K562 (cell line): ENCODE data around the gene SLC5A2. TPM values are rescaled to one million over a fixed set of nuclear protein-coding genes. Genes with fewer than 3 reads are reported as not detected.

ENCODE experiments used
- HIVEP1 ChIP-seq: fragments of 250-450 bp; sonication (Bioruptor Pico); IDR thresholded peaks from 2 replicates; pipeline ENCODE4 v1.4.0; 2020; ENCODE audit warnings: mild to moderate bottlenecking
- MCM7 ChIP-seq, 2 experiments: fragments of 450-650 bp; IDR thresholded peaks; 2 replicates each; pipeline ENCODE4 v1.6.1; 2016 to 2018
- NEUROD1 ChIP-seq: fragments of 150-350 bp; IDR thresholded peaks from 2 replicates; pipeline ENCODE4 v1.6.1; 2014; ENCODE audit warnings: borderline replicate concordance, low read length, low read depth; ENCODE audit not compliant: partially characterized antibody
- PHF21A ChIP-seq: fragments of 450-650 bp; IDR thresholded peaks from 2 replicates; pipeline ENCODE4 v1.6.1; 2017; ENCODE audit warnings: low read depth, borderline replicate concordance
- PTBP1 ChIP-seq: fragments of 200-400 bp; formaldehyde crosslinking; IDR thresholded peaks from 2 replicates; pipeline ENCODE4 v1.6.1; 2017; ENCODE audit warnings: low read depth, low read length
- SIN3A ChIP-seq, 2 experiments: fragments of 150-350 bp in 1 of 2; IDR thresholded peaks; 2 replicates each; pipeline ENCODE4 v1.6.1; 2011 to 2016; ENCODE audit warnings: borderline replicate concordance in 2 of 2, low read depth in 2 of 2, low read length in 2 of 2, mild to moderate bottlenecking in 2 of 2, moderate library complexity in 2 of 2; ENCODE audit not compliant: control insufficient read depth in 1 of 2
- SRF ChIP-seq, 2 experiments: fragments of 250-450, 450-650 bp in 1 of 2; sonication (Bioruptor Pico) in 1 of 2; sonication (generic) in 1 of 2; formaldehyde crosslinking; IDR thresholded peaks; 2 replicates each; pipeline versions ENCODE4 v1.5.0 to v1.5.1; 2020 to 2022; ENCODE audit warnings: mild to moderate bottlenecking in 1 of 2, missing genetic modification reagents in 1 of 2
- STAG1 ChIP-seq: sonication (generic); formaldehyde crosslinking; IDR thresholded peaks from 2 replicates; pipeline ENCODE4 v1.5.0; 2020; ENCODE audit warnings: missing genetic modification reagents, borderline replicate concordance
- U2AF2 ChIP-seq: fragments of 200-400 bp; formaldehyde crosslinking; optimal IDR thresholded peaks from 2 replicates; pipeline ENCODE3; 2017; ENCODE audit warnings: low read depth, mild to moderate bottlenecking, low read length
- ZKSCAN1 ChIP-seq: fragments of 150-350 bp; IDR thresholded peaks from 2 replicates; pipeline ENCODE4 v1.6.1; 2016; ENCODE audit warnings: low read depth, low read length
- ZNF232 ChIP-seq: sonication (generic); formaldehyde crosslinking; IDR thresholded peaks from 2 replicates; pipeline ENCODE4 v1.8.0; 2022; ENCODE audit warnings: mild to moderate bottlenecking, missing genetic modification reagents
- ZNF3 ChIP-seq: fragments of 250-450 bp; sonication (Bioruptor Pico); IDR thresholded peaks from 2 replicates; pipeline ENCODE4 v1.5.0; 2021; ENCODE audit warnings: mild to moderate bottlenecking, moderate library complexity
- ZNF318 ChIP-seq, 2 experiments: fragments of 450-650 bp; IDR thresholded peaks; 2 replicates each; pipeline ENCODE4 v1.6.1; 2016; ENCODE audit warnings: mild to moderate bottlenecking in 2 of 2, borderline replicate concordance in 1 of 2, low read depth in 1 of 2, moderate library complexity in 1 of 2
- ZNF408 ChIP-seq: fragments of 250-450 bp; sonication (Bioruptor Pico); IDR thresholded peaks from 2 replicates; pipeline ENCODE4 v1.4.0; 2020; ENCODE audit warnings: low read depth, mild to moderate bottlenecking, moderate library complexity
- ZNF644 ChIP-seq: fragments of 200-800 bp; sonication (Bioruptor generic); IDR thresholded peaks from 2 replicates; pipeline ENCODE4 v1.6.1; 2016; ENCODE audit warnings: low read depth, missing genetic modification characterization, missing compliant biosample characterization
- ZSCAN32 ChIP-seq: fragments of 450-650 bp; formaldehyde crosslinking; IDR thresholded peaks from 2 replicates; pipeline ENCODE4 v1.4.0; 2020; ENCODE audit warnings: mild to moderate bottlenecking, moderate library complexity
- polyA plus RNA-seq, 8 experiments: library from polyadenylated mRNA; depleted of rRNA in 4 of 8; stranded (reverse) in 5 of 8; unstranded in 3 of 8; fragments of >200 nt; fragmentation: Nextera tagmentation in 2 of 8; fragmentation: Illumina TruSeq in 1 of 8; extraction: Ambion mirVana in 2 of 8; extraction: Trizol in 1 of 8; gene quantifications; 2 replicates each; pipeline versions ENCODE4 v1.2.1 to v1.2.3, GENCODE V29; 2011 to 2014; ENCODE audit warnings: inconsistent platforms in 1 of 8, missing spikeins in 1 of 8
- total RNA-seq, 7 experiments: library from RNA; depleted of rRNA in 6 of 7; stranded (reverse); fragments of >200 nt in 6 of 7; fragmentation: Illumina TruSeq in 2 of 7; extraction: Trizol in 2 of 7; gene quantifications; 2 replicates each; pipeline versions ENCODE4 v1.2.1 to v1.2.3, GENCODE V29; 2011 to 2021; ENCODE audit warnings: low replicate concordance in 1 of 7
- TF ChIP-seq, protein P1 (sequence below), 2 experiments: fragments of 200-800 bp in 1 of 2; sonication (Bioruptor generic) in 1 of 2; sonication (generic) in 1 of 2; formaldehyde crosslinking in 1 of 2; IDR thresholded peaks in 1 of 2; conservative IDR thresholded peaks in 1 of 2; 2 replicates each; pipeline versions ENCODE4 v1.5.0 to v1.6.1; 2016 to 2020; ENCODE audit warnings: missing compliant biosample characterization in 1 of 2, missing genetic modification characterization in 1 of 2, missing genetic modification reagents in 1 of 2

Gene SLC5A2
- total and polyA plus RNA-seq, 9 of the 15 experiments (the other 6 are each of a cell fraction or from before 2014, with no cell fraction given) = 0.07 to 2.7 (median 2.2) TPM; not detected in 6

- TF ChIP-seq PHF21A (no peak), ZNF408 (CRISPR knock-in tag) (no peak), HIVEP1 (no peak), NEUROD1 (no peak), ZNF232 (no peak), SIN3A (IDR thresholded peaks at IDR 0.05; ENCODE audit: borderline replicate concordance in 2 of 2, control insufficient read depth in 1 of 2, low read depth in 2 of 2, low read length in 2 of 2) (no peak), ZNF644 (tag) (no peak), STAG1 (CRISPR knock-in tag) (no peak), PTBP1 (no peak), ZNF318 (IDR thresholded peaks at IDR 0.05; ENCODE audit: borderline replicate concordance in 1 of 2, low read depth in 1 of 2) (no peak), ZNF3 (CRISPR knock-in tag) (no peak), U2AF2 (no peak), SRF (CRISPR knock-in tag; IDR thresholded peaks at IDR 0.05) (no peak; a peak in 1 of 4 replicates), MCM7 (IDR thresholded peaks at IDR 0.05) (no peak), ZSCAN32 (no peak), ZKSCAN1 (no peak)
- TF ChIP-seq, protein P1, sequence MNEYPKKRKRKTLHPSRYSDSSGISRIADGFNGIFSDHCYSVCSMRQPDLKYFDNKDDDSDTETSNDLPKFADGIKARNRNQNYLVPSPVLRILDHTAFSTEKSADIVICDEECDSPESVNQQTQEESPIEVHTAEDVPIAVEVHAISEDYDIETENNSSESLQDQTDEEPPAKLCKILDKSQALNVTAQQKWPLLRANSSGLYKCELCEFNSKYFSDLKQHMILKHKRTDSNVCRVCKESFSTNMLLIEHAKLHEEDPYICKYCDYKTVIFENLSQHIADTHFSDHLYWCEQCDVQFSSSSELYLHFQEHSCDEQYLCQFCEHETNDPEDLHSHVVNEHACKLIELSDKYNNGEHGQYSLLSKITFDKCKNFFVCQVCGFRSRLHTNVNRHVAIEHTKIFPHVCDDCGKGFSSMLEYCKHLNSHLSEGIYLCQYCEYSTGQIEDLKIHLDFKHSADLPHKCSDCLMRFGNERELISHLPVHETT (CRISPR knock-in tag; conservative IDR thresholded peaks at IDR 0.05 in 1 of 2, IDR thresholded peaks at IDR 0.05 in 1 of 2) = no peak
Measured at GRCh38 chr16:31453255-31454204, 29.4 kb upstream of the SLC5A2 start (continued).
